ENCODE results near the gene HTR3C. TPM values are rescaled to one million over a fixed set of nuclear protein-coding genes. Genes with fewer than 3 reads are reported as not detected.
"Not testable (repeated sequence)": the region's sequence is repeated elsewhere in the genome, so short reads cannot be mapped to it uniquely, and the experiment has no call there.

HTR3C gene
- total RNA-seq, 2 donors from 2014 or later: not detected

DNA sequence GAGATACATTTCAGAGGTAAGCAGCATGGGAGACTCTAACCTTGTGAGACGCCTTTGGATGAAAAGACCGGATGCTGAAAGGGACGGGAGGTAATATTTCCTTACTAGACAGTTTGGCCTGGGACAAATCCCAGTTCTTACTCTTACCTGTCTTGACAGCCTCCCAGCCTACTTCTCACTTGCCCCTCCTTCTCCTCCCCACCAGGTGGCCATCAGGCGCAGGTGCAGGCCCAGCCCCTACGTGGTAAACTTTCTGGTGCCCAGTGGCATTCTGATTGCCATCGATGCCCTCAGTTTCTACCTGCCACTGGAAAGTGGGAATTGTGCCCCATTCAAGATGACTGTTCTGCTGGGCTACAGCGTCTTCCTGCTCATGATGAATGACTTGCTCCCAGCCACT, 15.0 kb upstream of the HTR3C start:
- no peaks in the 10 kb centered on the region for H3K4me1 Mint-ChIP-seq
- Histone ChIP-seq H3K4me1 (ENCODE audit: control insufficient read depth, insufficient read depth, low read length) (no peaks in the 10 kb centered on the region), H3K9ac (ENCODE audit: extremely low read depth, low read length, poor library complexity, severe bottlenecking) (no peak overlapping the region), H3K9me3 (ENCODE audit: control insufficient read depth, low read length) (no peaks in the 10 kb centered on the region), H3K27me3 (ENCODE audit: control insufficient read depth, insufficient read depth, low read length, poor library complexity, severe bottlenecking) (no peaks in the 10 kb centered on the region), H3K4me3 (ENCODE audit: low read length) (no peak overlapping the region), H3K27ac (ENCODE audit: low read depth, low read length) (no peak overlapping the region), H3K36me3 (ENCODE audit: control insufficient read depth, insufficient read depth, low read length) (no peaks in the 10 kb centered on the region)
- no peak overlapping the region for H3K4me3 Mint-ChIP-seq
- TF ChIP-seq, protein P1, sequence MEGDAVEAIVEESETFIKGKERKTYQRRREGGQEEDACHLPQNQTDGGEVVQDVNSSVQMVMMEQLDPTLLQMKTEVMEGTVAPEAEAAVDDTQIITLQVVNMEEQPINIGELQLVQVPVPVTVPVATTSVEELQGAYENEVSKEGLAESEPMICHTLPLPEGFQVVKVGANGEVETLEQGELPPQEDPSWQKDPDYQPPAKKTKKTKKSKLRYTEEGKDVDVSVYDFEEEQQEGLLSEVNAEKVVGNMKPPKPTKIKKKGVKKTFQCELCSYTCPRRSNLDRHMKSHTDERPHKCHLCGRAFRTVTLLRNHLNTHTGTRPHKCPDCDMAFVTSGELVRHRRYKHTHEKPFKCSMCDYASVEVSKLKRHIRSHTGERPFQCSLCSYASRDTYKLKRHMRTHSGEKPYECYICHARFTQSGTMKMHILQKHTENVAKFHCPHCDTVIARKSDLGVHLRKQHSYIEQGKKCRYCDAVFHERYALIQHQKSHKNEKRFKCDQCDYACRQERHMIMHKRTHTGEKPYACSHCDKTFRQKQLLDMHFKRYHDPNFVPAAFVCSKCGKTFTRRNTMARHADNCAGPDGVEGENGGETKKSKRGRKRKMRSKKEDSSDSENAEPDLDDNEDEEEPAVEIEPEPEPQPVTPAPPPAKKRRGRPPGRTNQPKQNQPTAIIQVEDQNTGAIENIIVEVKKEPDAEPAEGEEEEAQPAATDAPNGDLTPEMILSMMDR (conservative IDR thresholded peaks at IDR 0.05): peak; percentile 61
- peaks cover 6% of the 10 kb centered on the region for H3K27me3 Mint-ChIP-seq (ENCODE audit: insufficient read depth)
- H3K36me3 Mint-ChIP-seq (ENCODE audit: low read depth): no peaks in the 10 kb centered on the region
- DNase-seq: peak; percentile 52
- no peaks in the 10 kb centered on the region for H3K9me3 Mint-ChIP-seq
- WGBS, 2 experiments (ENCODE audit: insufficient coverage in 1 of 2, insufficient read length in 1 of 2): 74 to 79% methylated on average over 6 to 7 of the region's 7 CpGs
- no peak overlapping the region for H3K27ac Mint-ChIP-seq

DNA sequence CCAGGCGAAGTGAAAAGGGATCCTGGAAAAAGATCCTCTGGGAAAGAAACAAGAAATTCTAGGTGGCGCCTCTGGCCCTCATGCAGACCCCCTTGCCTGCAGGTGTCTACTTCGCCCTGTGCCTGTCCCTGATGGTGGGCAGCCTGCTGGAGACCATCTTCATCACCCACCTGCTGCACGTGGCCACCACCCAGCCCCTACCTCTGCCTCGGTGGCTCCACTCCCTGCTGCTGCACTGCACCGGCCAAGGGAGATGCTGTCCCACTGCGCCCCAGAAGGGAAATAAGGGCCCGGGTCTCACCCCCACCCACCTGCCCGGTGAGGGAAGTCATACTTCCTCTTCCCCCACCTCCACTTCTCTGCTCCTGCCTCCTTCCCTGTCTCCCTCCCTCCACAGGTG, 14.5 kb upstream of the HTR3C start:
- not testable (repeated sequence) for H3K27me3 Mint-ChIP-seq (ENCODE audit: insufficient read depth); H3K27ac ChIP-seq (ENCODE audit: low read depth, low read length); H3K9ac ChIP-seq (ENCODE audit: extremely low read depth, low read length, poor library complexity, severe bottlenecking); H3K4me1 ChIP-seq (ENCODE audit: control insufficient read depth, insufficient read depth, low read length); H3K4me3 Mint-ChIP-seq; DNase-seq; H3K9me3 ChIP-seq (ENCODE audit: control insufficient read depth, low read length); H3K4me1 Mint-ChIP-seq; H3K9me3 Mint-ChIP-seq; H3K27me3 ChIP-seq (ENCODE audit: control insufficient read depth, insufficient read depth, low read length, poor library complexity, severe bottlenecking); H3K36me3 Mint-ChIP-seq (ENCODE audit: low read depth); H3K27ac Mint-ChIP-seq; H3K36me3 ChIP-seq (ENCODE audit: control insufficient read depth, insufficient read depth, low read length); H3K4me3 ChIP-seq (ENCODE audit: low read length)
- WGBS, 2 experiments (ENCODE audit: insufficient coverage in 1 of 2, insufficient read length in 1 of 2): 93 to 100% methylated on average over 1 to 9 of the region's 9 CpGs

DNA sequence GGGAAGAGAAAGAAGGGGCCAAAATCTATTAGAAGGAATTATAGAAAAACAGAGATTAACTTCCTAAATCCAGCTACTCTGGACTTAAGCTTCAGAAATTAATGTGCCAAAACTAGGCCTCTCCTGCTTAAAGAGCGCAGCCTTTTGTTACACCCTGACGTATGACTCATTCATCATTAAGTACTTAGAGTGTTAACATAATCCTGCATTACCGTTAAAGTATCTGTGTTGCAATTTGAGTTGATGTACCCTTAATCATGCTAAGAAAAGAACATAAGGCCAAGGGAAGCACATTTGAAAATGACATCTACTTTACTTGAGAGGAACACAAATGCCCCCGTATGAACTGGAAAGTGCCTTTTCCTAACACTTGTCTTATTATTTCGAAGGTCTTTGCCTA, 13.4 kb upstream of the HTR3C start:
- H3K4me1 Mint-ChIP-seq: no peaks in the 10 kb centered on the region
- H3K4me3 ChIP-seq (ENCODE audit: low read length): no peak overlapping the region

More for the DNA sequence above, 13.4 kb upstream of the HTR3C start:
- Mint-ChIP-seq H3K4me3 (no peak overlapping the region), H3K36me3 (ENCODE audit: low read depth) (no peaks in the 10 kb centered on the region), H3K9me3 (no peaks in the 10 kb centered on the region), H3K27ac (no peak overlapping the region), H3K27me3 (ENCODE audit: insufficient read depth) (peaks cover 6% of the 10 kb centered on the region)
- Histone ChIP-seq H3K36me3 (ENCODE audit: control insufficient read depth, insufficient read depth, low read length) (no peaks in the 10 kb centered on the region), H3K9me3 (ENCODE audit: control insufficient read depth, low read length) (no peaks in the 10 kb centered on the region), H3K27me3 (ENCODE audit: control insufficient read depth, insufficient read depth, low read length, poor library complexity, severe bottlenecking) (no peaks in the 10 kb centered on the region), H3K9ac (ENCODE audit: extremely low read depth, low read length, poor library complexity, severe bottlenecking) (no peak overlapping the region), H3K27ac (ENCODE audit: low read depth, low read length) (no peak overlapping the region), H3K4me1 (ENCODE audit: control insufficient read depth, insufficient read depth, low read length) (no peaks in the 10 kb centered on the region)
- TF ChIP-seq, protein P1 (conservative IDR thresholded peaks at IDR 0.05): no peak
- WGBS, 2 experiments (ENCODE audit: insufficient coverage in 1 of 2, insufficient read length in 1 of 2): 91 to 93% methylated on average over 4 to 5 of the region's 5 CpGs
- no peak for DNase-seq

Measured in endodermal cell (in vitro differentiated cells).